Right renal cortex interstitium (tissue), 3 donors: ENCODE measurements around the gene CD164L2. TPM values are rescaled to one million over a fixed set of nuclear protein-coding genes. Genes with fewer than 3 reads are reported as not detected.
"Not testable (repeated sequence)": the region's sequence is repeated elsewhere in the genome, so short reads cannot be mapped to it uniquely, and the experiment has no call there.

ENCODE experiments used
- DNase-seq, 3 donors: peaks; one replicate each; pipeline ENCODE4 v3.0.0-alpha.2; 2013; ENCODE audit warnings: low read depth in 3 of 3, low spot score in 2 of 3
- polyA plus RNA-seq, 3 donors: library from polyadenylated mRNA; unstranded; fragments of 120-200 nt; gene quantifications; one replicate each; pipeline ENCODE4 v1.2.1, GENCODE V29; 2013; ENCODE audit not compliant: insufficient read length in 3 of 3

CD164L2 gene
- under 1 TPM; 0.11 to 0.35 (median 0.25) TPM for polyA plus RNA-seq

GRCh38 chr1:27383039-27383605 lies at the start of gene CD164L2:
Gene CD164L2 (minus strand): TSS chr1:27383333. CDS start chr1:27383239, 94 bp downstream.
- DNase-seq, result no peak

- not testable (repeated sequence) for DNase-seq
These were observed 49.6 kb upstream of the CD164L2 start for GRCh38 chr1:27432725-27433124.

- no peak for DNase-seq
These were observed 48.4 kb upstream of the CD164L2 start for GRCh38 chr1:27431601-27431940.

- no peak for DNase-seq
These were observed 47.9 kb upstream of the CD164L2 start for GRCh38 chr1:27430903-27431600.

- no peak for DNase-seq
These were observed 45.9 kb upstream of the CD164L2 start for GRCh38 chr1:27429029-27429425.

GRCh38 chr1:27428316-27429028 lies 45.3 kb upstream of the CD164L2 start:
- DNase-seq, result no peak

- DNase-seq, result no peak
These were observed 44.7 kb upstream of the CD164L2 start for GRCh38 chr1:27427816-27428315.

GRCh38 chr1:27427329-27427728 lies 44.2 kb upstream of the CD164L2 start:
- no peak for DNase-seq

- no peak for DNase-seq
These were observed 40.6 kb upstream of the CD164L2 start for GRCh38 chr1:27423709-27424108.

GRCh38 chr1:27418326-27419185 lies 35.4 kb upstream of the CD164L2 start:
- DNase-seq, result no peak

GRCh38 chr1:27417713-27418112 lies 34.6 kb upstream of the CD164L2 start:
- no peak for DNase-seq

GRCh38 chr1:27416387-27417111 lies 33.4 kb upstream of the CD164L2 start:
- no peak for DNase-seq

GRCh38 chr1:27414091-27414490 lies 31.0 kb upstream of the CD164L2 start:
- DNase-seq, result no peak

- no peak for DNase-seq
These were observed 29.9 kb upstream of the CD164L2 start for GRCh38 chr1:27413004-27413403.

GRCh38 chr1:27412502-27412901 lies 29.4 kb upstream of the CD164L2 start:
- no peak for DNase-seq

GRCh38 chr1:27410709-27411108 lies 27.6 kb upstream of the CD164L2 start:
- no peak for DNase-seq

GRCh38 chr1:27409669-27410068 lies 26.5 kb upstream of the CD164L2 start:
- DNase-seq, result no peak

GRCh38 chr1:27408151-27408550 lies 25.0 kb upstream of the CD164L2 start:
- no peak for DNase-seq

- not testable (repeated sequence) for DNase-seq
These were observed 23.7 kb upstream of the CD164L2 start for GRCh38 chr1:27406791-27407190.

- no peak for DNase-seq
These were observed 23.2 kb upstream of the CD164L2 start for GRCh38 chr1:27406362-27406680.
